HG02870 (cell line): ENCODE results near the gene IL12RB1.

ENCODE experiments used
- ATAC-seq: cut with Tn5 transposase; IDR thresholded peaks from one replicate; pipeline ENCODE4 v1.9.1; 2021; ENCODE audit warnings: mild to moderate bottlenecking, moderate library complexity; ENCODE audit not compliant: unreplicated experiment

The IL12RB1 gene

GRCh38 chr19:18086590-18087138 is at the start of gene IL12RB1:
IL12RB1 (minus strand) TSS chr19:18086934; CDS start chr19:18086823, 111 bp downstream.
- ATAC-seq, result no peak

GRCh38 chr19:18135712-18136584 is 49.2 kb upstream of the IL12RB1 start:
- ATAC-seq, result no peak

GRCh38 chr19:18131841-18132596 is 45.3 kb upstream of the IL12RB1 start:
- no peak for ATAC-seq

GRCh38 chr19:18130523-18131242 is 43.9 kb upstream of the IL12RB1 start:
- no peak for ATAC-seq

GRCh38 chr19:18128805-18129204 is 42.1 kb upstream of the IL12RB1 start:
- no peak for ATAC-seq

- ATAC-seq, result no peak
Observed at GRCh38 chr19:18128044-18128443, 41.3 kb upstream of the IL12RB1 start.

- ATAC-seq, result no peak
Observed at GRCh38 chr19:18126097-18126496, 39.4 kb upstream of the IL12RB1 start.

- ATAC-seq, result no peak
Observed at GRCh38 chr19:18123819-18124218, 37.1 kb upstream of the IL12RB1 start.

- no peak for ATAC-seq
Observed at GRCh38 chr19:18122860-18123795, 36.4 kb upstream of the IL12RB1 start.

- ATAC-seq, result no peak
Observed at GRCh38 chr19:18122424-18122823, 35.7 kb upstream of the IL12RB1 start.

- no peak for ATAC-seq
Observed at GRCh38 chr19:18121166-18121565, 34.4 kb upstream of the IL12RB1 start.

- ATAC-seq, result no peak
Observed at GRCh38 chr19:18120127-18120526, 33.4 kb upstream of the IL12RB1 start.

- ATAC-seq, result no peak
Observed at GRCh38 chr19:18119717-18120105, 33.0 kb upstream of the IL12RB1 start.

- ATAC-seq, result peak; percentile 39
Observed at GRCh38 chr19:18119013-18119716, 32.4 kb upstream of the IL12RB1 start.

GRCh38 chr19:18118420-18119012 is 31.8 kb upstream of the IL12RB1 start:
- no peak for ATAC-seq

GRCh38 chr19:18117692-18118378 is 31.1 kb upstream of the IL12RB1 start:
- peak; percentile 75 for ATAC-seq

- ATAC-seq, result no peak
Observed at GRCh38 chr19:18117364-18117691, 30.6 kb upstream of the IL12RB1 start.

- ATAC-seq, result no peak
Observed at GRCh38 chr19:18114483-18114882, 27.7 kb upstream of the IL12RB1 start.
